Neutrophil (primary cell): Measurements from ENCODE around the gene DYNC1I1.

Source experiments
- H3K27ac ChIP-seq: fragments of 200-600 bp; sonication (generic); 2 replicates; pipeline ENCODE4 v1.5.1; 2016; ENCODE audit warnings: mild to moderate bottlenecking, moderate library complexity
- H3K27me3 ChIP-seq: fragments of 200-600 bp; sonication (generic); 2 replicates; pipeline ENCODE4 v1.6.0; 2016; ENCODE audit warnings: mild to moderate bottlenecking
- H3K36me3 ChIP-seq: fragments of 200-600 bp; sonication (generic); 2 replicates; pipeline ENCODE4 v1.5.1; 2017
- H3K4me1 ChIP-seq, 2 experiments: fragments of 200-600 bp in 1 of 2; sonication (generic) in 1 of 2; 1 replicate in 1 of 2; 2 replicates in 1 of 2; pipeline versions ENCODE4 v1.5.1 to v1.6.1; 2013 to 2016; ENCODE audit warnings: low read depth in 1 of 2, low read length in 1 of 2, mild to moderate bottlenecking in 1 of 2, moderate library complexity in 1 of 2; ENCODE audit not compliant: control insufficient read depth in 1 of 2, insufficient read depth in 1 of 2
- H3K4me3 ChIP-seq, 2 experiments: fragments of 200-600 bp in 1 of 2; sonication (generic) in 1 of 2; 1 replicate in 1 of 2; 2 replicates in 1 of 2; pipeline ENCODE4 v1.5.1; 2013 to 2016; ENCODE audit warnings: low read depth in 1 of 2, low read length in 1 of 2, mild to moderate bottlenecking in 1 of 2, moderate library complexity in 1 of 2
- H3K9me3 ChIP-seq: fragments of 200-600 bp; sonication (generic); 2 replicates; pipeline ENCODE4 v1.5.1; 2016
- TF ChIP-seq, protein P1 (sequence below): fragments of 200-600 bp; sonication (generic); IDR thresholded peaks from 2 replicates; pipeline ENCODE4 v1.5.1; 2016; ENCODE audit warnings: antibody characterized with exemption

Gene DYNC1I1

GRCh38 chr7:95899919-95900513 is 127.7 kb downstream of the DYNC1I1 start:
- TF ChIP-seq, protein P1, sequence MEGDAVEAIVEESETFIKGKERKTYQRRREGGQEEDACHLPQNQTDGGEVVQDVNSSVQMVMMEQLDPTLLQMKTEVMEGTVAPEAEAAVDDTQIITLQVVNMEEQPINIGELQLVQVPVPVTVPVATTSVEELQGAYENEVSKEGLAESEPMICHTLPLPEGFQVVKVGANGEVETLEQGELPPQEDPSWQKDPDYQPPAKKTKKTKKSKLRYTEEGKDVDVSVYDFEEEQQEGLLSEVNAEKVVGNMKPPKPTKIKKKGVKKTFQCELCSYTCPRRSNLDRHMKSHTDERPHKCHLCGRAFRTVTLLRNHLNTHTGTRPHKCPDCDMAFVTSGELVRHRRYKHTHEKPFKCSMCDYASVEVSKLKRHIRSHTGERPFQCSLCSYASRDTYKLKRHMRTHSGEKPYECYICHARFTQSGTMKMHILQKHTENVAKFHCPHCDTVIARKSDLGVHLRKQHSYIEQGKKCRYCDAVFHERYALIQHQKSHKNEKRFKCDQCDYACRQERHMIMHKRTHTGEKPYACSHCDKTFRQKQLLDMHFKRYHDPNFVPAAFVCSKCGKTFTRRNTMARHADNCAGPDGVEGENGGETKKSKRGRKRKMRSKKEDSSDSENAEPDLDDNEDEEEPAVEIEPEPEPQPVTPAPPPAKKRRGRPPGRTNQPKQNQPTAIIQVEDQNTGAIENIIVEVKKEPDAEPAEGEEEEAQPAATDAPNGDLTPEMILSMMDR: no peak
- Histone ChIP-seq H3K4me3 (no peak overlapping the region), H3K9me3 (no peaks in the 10 kb centered on the region), H3K27me3 (peaks cover 43% of the 10 kb centered on the region), H3K36me3 (no peaks in the 10 kb centered on the region), H3K27ac (no peak overlapping the region), H3K4me1 (peaks cover 0 to 5% of the 10 kb centered on the region in 2 experiments)

DNA sequence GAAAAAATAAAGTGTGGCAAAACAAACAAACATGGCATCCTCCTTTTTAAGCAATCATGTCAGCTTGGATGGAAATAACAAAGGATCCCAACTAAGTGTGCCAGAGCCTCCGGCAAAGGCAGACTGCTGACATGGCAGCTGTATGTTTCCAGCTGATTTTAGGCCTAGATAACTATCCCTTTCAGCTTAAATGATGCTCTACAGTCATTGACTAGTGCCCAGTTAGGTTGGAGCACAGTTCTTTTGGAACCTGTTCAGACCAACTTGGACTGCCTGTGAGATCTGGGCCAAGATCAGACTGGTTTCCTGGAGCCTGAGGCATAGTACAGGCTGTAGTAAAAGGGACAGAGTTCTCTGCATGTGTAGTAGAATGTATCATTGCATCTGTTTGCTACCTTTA is 128.7 kb downstream of the DYNC1I1 start:
- H3K27me3 ChIP-seq: peaks cover 43% of the 10 kb centered on the region
- H3K4me1 ChIP-seq: peaks cover 0 to 5% of the 10 kb centered on the region in 2 experiments
- TF ChIP-seq, protein P1: no peak
- H3K4me3 ChIP-seq: no peak overlapping the region
- H3K36me3 ChIP-seq: no peaks in the 10 kb centered on the region
- no peaks in the 10 kb centered on the region for H3K9me3 ChIP-seq
- H3K27ac ChIP-seq: no peak overlapping the region

GRCh38 chr7:95904099-95904498 is 131.7 kb downstream of the DYNC1I1 start:
- Histone ChIP-seq H3K9me3 (no peaks in the 10 kb centered on the region), H3K4me3 (no peak overlapping the region), H3K36me3 (no peaks in the 10 kb centered on the region), H3K27ac (no peak overlapping the region), H3K4me1 (peaks cover 0 to 5% of the 10 kb centered on the region in 2 experiments), H3K27me3 (peaks cover 26% of the 10 kb centered on the region)
- TF ChIP-seq, protein P1: no peak

DNA sequence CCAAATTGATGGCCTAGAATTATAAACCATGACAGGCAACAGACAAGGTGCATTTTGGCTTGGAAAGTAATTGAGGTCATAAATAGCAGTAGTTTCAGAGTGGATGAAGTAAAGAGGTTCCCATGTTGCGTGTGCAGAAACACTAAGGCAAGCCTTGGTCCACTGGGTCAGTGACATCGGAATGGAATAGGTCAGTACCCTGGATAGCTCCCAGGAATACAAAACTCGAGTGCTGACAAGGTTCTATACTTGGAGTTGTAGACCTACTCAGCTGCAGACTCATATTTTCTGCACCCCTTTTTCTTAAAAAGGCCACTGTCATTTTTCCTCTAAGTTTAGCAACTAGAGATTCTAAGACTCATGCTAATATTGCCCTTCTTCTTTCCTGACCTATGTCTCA is 132.8 kb downstream of the DYNC1I1 start:
- TF ChIP-seq, protein P1: no peak
- H3K9me3 ChIP-seq: no peaks in the 10 kb centered on the region
- H3K27me3 ChIP-seq: peaks cover 23% of the 10 kb centered on the region
- H3K4me1 ChIP-seq: peaks cover 0 to 1% of the 10 kb centered on the region in 2 experiments
- no peak overlapping the region for H3K27ac ChIP-seq
- H3K36me3 ChIP-seq: no peaks in the 10 kb centered on the region
- no peak overlapping the region for H3K4me3 ChIP-seq

- TF ChIP-seq, protein P1: no peak
- Histone ChIP-seq H3K27ac (no peak overlapping the region), H3K27me3 (peaks cover 24% of the 10 kb centered on the region), H3K9me3 (no peaks in the 10 kb centered on the region), H3K4me1 (no peaks in the 10 kb centered on the region), H3K4me3 (no peak overlapping the region), H3K36me3 (no peaks in the 10 kb centered on the region)
Observed at GRCh38 chr7:95906851-95907250, 134.5 kb downstream of the DYNC1I1 start.

DNA sequence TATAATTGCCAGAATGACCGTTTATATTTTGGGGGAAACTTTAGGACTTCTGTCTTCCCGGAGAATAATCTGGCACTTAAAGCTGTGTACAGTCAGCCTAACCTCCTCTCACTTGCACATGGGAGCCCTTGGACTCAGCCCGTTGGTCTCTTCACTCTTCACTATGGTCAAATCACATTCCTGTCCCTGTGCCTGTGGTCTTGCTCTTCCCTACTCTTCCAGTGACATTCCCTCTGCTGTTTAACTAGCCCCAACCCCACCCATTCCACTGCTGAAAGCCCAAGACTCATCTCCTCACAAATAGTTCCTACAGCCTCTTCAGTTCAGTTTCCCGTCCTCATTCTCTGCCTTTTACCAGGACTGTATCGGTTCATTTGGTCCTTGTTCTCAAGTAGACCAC is 135.0 kb downstream of the DYNC1I1 start:
- no peak overlapping the region for H3K27ac ChIP-seq
- peaks cover 26% of the 10 kb centered on the region for H3K27me3 ChIP-seq
- TF ChIP-seq, protein P1: no peak
- H3K9me3 ChIP-seq: no peaks in the 10 kb centered on the region
- no peaks in the 10 kb centered on the region for H3K36me3 ChIP-seq
- no peaks in the 10 kb centered on the region for H3K4me1 ChIP-seq
- H3K4me3 ChIP-seq: no peak overlapping the region
